ENCODE data around the gene KRTDAP.

Gene KRTDAP

GRCh38 chr19:35445826-35446593 is 44.3 kb downstream of the KRTDAP start:
- Histone ChIP-seq H3K27ac (ENCODE audit: low read length) (no peak overlapping the region), H3K9me3 (ENCODE audit: control insufficient read depth, low read depth, low read length) (no peaks in the 10 kb centered on the region), H3K4me1 (ENCODE audit: control insufficient read depth, low read depth, low read length) (no peaks in the 10 kb centered on the region), H3K36me3 (ENCODE audit: control insufficient read depth, low read depth, low read length) (no peaks in the 10 kb centered on the region), H3K9ac (ENCODE audit: low read length) (no peak overlapping the region), H3K27me3 (ENCODE audit: control insufficient read depth, insufficient read depth, low read length) (no peaks in the 10 kb centered on the region), H3K4me3 (ENCODE audit: low read length) (no peak overlapping the region)

- Histone ChIP-seq H3K9me3 (ENCODE audit: control insufficient read depth, low read depth, low read length) (no peaks in the 10 kb centered on the region), H3K4me3 (ENCODE audit: low read length) (no peak overlapping the region), H3K9ac (ENCODE audit: low read length) (no peak overlapping the region), H3K27me3 (ENCODE audit: control insufficient read depth, insufficient read depth, low read length) (no peaks in the 10 kb centered on the region), H3K27ac (ENCODE audit: low read length) (no peak overlapping the region), H3K4me1 (ENCODE audit: control insufficient read depth, low read depth, low read length) (no peaks in the 10 kb centered on the region), H3K36me3 (ENCODE audit: control insufficient read depth, low read depth, low read length) (no peaks in the 10 kb centered on the region)
These were observed 45.5 kb downstream of the KRTDAP start for GRCh38 chr19:35444735-35445134.

- Histone ChIP-seq H3K9ac (ENCODE audit: low read length) (no peak overlapping the region), H3K4me1 (ENCODE audit: control insufficient read depth, low read depth, low read length) (no peaks in the 10 kb centered on the region), H3K27me3 (ENCODE audit: control insufficient read depth, insufficient read depth, low read length) (no peaks in the 10 kb centered on the region), H3K27ac (ENCODE audit: low read length) (no peak overlapping the region), H3K36me3 (ENCODE audit: control insufficient read depth, low read depth, low read length) (no peaks in the 10 kb centered on the region), H3K4me3 (ENCODE audit: low read length) (no peak overlapping the region), H3K9me3 (ENCODE audit: control insufficient read depth, low read depth, low read length) (no peaks in the 10 kb centered on the region)
These were observed 48.2 kb downstream of the KRTDAP start for GRCh38 chr19:35442091-35442490.

- no peaks in the 10 kb centered on the region for H3K9me3 ChIP-seq (ENCODE audit: control insufficient read depth, low read depth, low read length)
- no peaks in the 10 kb centered on the region for H3K4me1 ChIP-seq (ENCODE audit: control insufficient read depth, low read depth, low read length)
These were observed 50.3 kb downstream of the KRTDAP start for GRCh38 chr19:35439921-35440320.

GRCh38 chr19:35438527-35438926 is 51.7 kb downstream of the KRTDAP start:
- no peaks in the 10 kb centered on the region for H3K27me3 ChIP-seq (ENCODE audit: control insufficient read depth, insufficient read depth, low read length)
- no peaks in the 10 kb centered on the region for H3K4me1 ChIP-seq (ENCODE audit: control insufficient read depth, low read depth, low read length)
- no peak overlapping the region for H3K27ac ChIP-seq (ENCODE audit: low read length)
- H3K9ac ChIP-seq (ENCODE audit: low read length), result no peak overlapping the region
- H3K36me3 ChIP-seq (ENCODE audit: control insufficient read depth, low read depth, low read length), result no peaks in the 10 kb centered on the region
- no peak overlapping the region for H3K4me3 ChIP-seq (ENCODE audit: low read length)
- no peaks in the 10 kb centered on the region for H3K9me3 ChIP-seq (ENCODE audit: control insufficient read depth, low read depth, low read length)

More at GRCh38 chr19:35439921-35440320, 50.3 kb downstream of the KRTDAP start:
- Histone ChIP-seq H3K9ac (ENCODE audit: low read length) (no peak overlapping the region), H3K27me3 (ENCODE audit: control insufficient read depth, insufficient read depth, low read length) (no peaks in the 10 kb centered on the region), H3K36me3 (ENCODE audit: control insufficient read depth, low read depth, low read length) (no peaks in the 10 kb centered on the region), H3K4me3 (ENCODE audit: low read length) (no peak overlapping the region), H3K27ac (ENCODE audit: low read length) (no peak overlapping the region)

- Histone ChIP-seq H3K27ac (ENCODE audit: low read length) (no peak overlapping the region), H3K36me3 (ENCODE audit: control insufficient read depth, low read depth, low read length) (no peaks in the 10 kb centered on the region), H3K9me3 (ENCODE audit: control insufficient read depth, low read depth, low read length) (no peaks in the 10 kb centered on the region), H3K27me3 (ENCODE audit: control insufficient read depth, insufficient read depth, low read length) (no peaks in the 10 kb centered on the region), H3K4me1 (ENCODE audit: control insufficient read depth, low read depth, low read length) (no peaks in the 10 kb centered on the region), H3K4me3 (ENCODE audit: low read length) (no peak overlapping the region), H3K9ac (ENCODE audit: low read length) (no peak overlapping the region)
These were observed 52.2 kb downstream of the KRTDAP start for GRCh38 chr19:35438096-35438495.

- Histone ChIP-seq H3K9me3 (ENCODE audit: control insufficient read depth, low read depth, low read length) (no peaks in the 10 kb centered on the region), H3K4me1 (ENCODE audit: control insufficient read depth, low read depth, low read length) (no peaks in the 10 kb centered on the region), H3K36me3 (ENCODE audit: control insufficient read depth, low read depth, low read length) (no peaks in the 10 kb centered on the region), H3K27ac (ENCODE audit: low read length) (no peak overlapping the region), H3K4me3 (ENCODE audit: low read length) (no peak overlapping the region), H3K9ac (ENCODE audit: low read length) (no peak overlapping the region), H3K27me3 (ENCODE audit: control insufficient read depth, insufficient read depth, low read length) (no peaks in the 10 kb centered on the region)
These were observed 52.8 kb downstream of the KRTDAP start for GRCh38 chr19:35437406-35437951.
